C1 segment of cervical spinal cord (tissue), 14 donors: ENCODE results near the gene RBM14.
"Not testable (repeated sequence)": the region's sequence is repeated elsewhere in the genome, so short reads cannot be mapped to it uniquely, and the experiment has no call there.

ENCODE experiments used
- DNase-seq, 14 donors: peaks; one replicate each; lab custom pipeline; 2025; lab: John Stamatoyannopoulos, UW

RBM14 gene

GRCh38 chr11:66595245-66595904, 21.1 kb upstream of the RBM14 start:
- DNase-seq = peak in 6 of 14 donors; percentile 9 to 70 (median 18)

- DNase-seq = peak in 1 of 14 donors; percentile 59
Measured at GRCh38 chr11:66598993-66599392, 17.4 kb upstream of the RBM14 start.

GRCh38 chr11:66600219-66600618, 16.2 kb upstream of the RBM14 start:
- DNase-seq = no peak

GRCh38 chr11:66600631-66601233, 15.7 kb upstream of the RBM14 start:
- no peak for DNase-seq

GRCh38 chr11:66603072-66603471, 13.4 kb upstream of the RBM14 start:
- no peak for DNase-seq

GRCh38 chr11:66604155-66604554, 12.3 kb upstream of the RBM14 start:
- DNase-seq = no peak

- DNase-seq = not testable (repeated sequence)
Measured at GRCh38 chr11:66606608-66607007, 9.8 kb upstream of the RBM14 start.

GRCh38 chr11:66607126-66607834, 9.2 kb upstream of the RBM14 start:
- DNase-seq = peak in 11 of 14 donors; percentile 11 to 82 (median 49)

GRCh38 chr11:66609721-66610617, 6.5 kb upstream of the RBM14 start:
- no peak for DNase-seq

- DNase-seq = no peak
Measured at GRCh38 chr11:66612458-66612857, 4.0 kb upstream of the RBM14 start.

- DNase-seq = no peak
Measured at GRCh38 chr11:66614073-66614472, 2.4 kb upstream of the RBM14 start.

- peak in 2 of 14 donors; percentile 54 to 74 for DNase-seq
Measured at GRCh38 chr11:66617155-66617834, 865 bp downstream of the RBM14 start.

- no peak for DNase-seq
Measured at GRCh38 chr11:66619080-66619554, 2.7 kb downstream of the RBM14 start.

- DNase-seq = peak in 1 of 14 donors; percentile 30
Measured at GRCh38 chr11:66624450-66624849, 8.0 kb downstream of the RBM14 start.

- DNase-seq = peak in 1 of 14 donors; percentile 68
Measured at GRCh38 chr11:66625041-66625751, 8.8 kb downstream of the RBM14 start.

- no peak for DNase-seq
Measured at GRCh38 chr11:66625752-66626149, 9.3 kb downstream of the RBM14 start.

GRCh38 chr11:66626382-66626781, 10.0 kb downstream of the RBM14 start:
- no peak for DNase-seq

GRCh38 chr11:66626926-66627325, 10.5 kb downstream of the RBM14 start:
- DNase-seq = no peak

GRCh38 chr11:66628061-66628603, 11.7 kb downstream of the RBM14 start:
- no peak for DNase-seq

GRCh38 chr11:66629356-66629755, 12.9 kb downstream of the RBM14 start:
- DNase-seq = no peak
